Fibroblast of upper back skin (primary cell): ENCODE measurements around the gene CMSS1.

ENCODE experiments used
- DNase-seq: peaks from one replicate; pipeline ENCODE4 v3.0.0-alpha.2; 2013

Gene CMSS1

GRCh38 chr3:100069472-100069871 is 251.8 kb downstream of the CMSS1 start:
- DNase-seq, result no peak

GRCh38 chr3:100072326-100073048 is 254.8 kb downstream of the CMSS1 start:
- DNase-seq, result no peak

- no peak for DNase-seq
These were observed 255.5 kb downstream of the CMSS1 start for GRCh38 chr3:100073049-100073713.

GRCh38 chr3:100073714-100074307 is 256.1 kb downstream of the CMSS1 start:
- peak; percentile 87 for DNase-seq

GRCh38 chr3:100075196-100075595 is 257.5 kb downstream of the CMSS1 start:
- DNase-seq, result no peak

GRCh38 chr3:100075851-100076730 is 258.4 kb downstream of the CMSS1 start:
- no peak for DNase-seq

GRCh38 chr3:100076731-100077529 is 259.3 kb downstream of the CMSS1 start:
- DNase-seq, result no peak

- DNase-seq, result no peak
These were observed 261.7 kb downstream of the CMSS1 start for GRCh38 chr3:100079328-100079727.

- DNase-seq, result peak; percentile 60
These were observed 262.9 kb downstream of the CMSS1 start for GRCh38 chr3:100080573-100080972.

GRCh38 chr3:100081311-100081710 is 263.6 kb downstream of the CMSS1 start:
- no peak for DNase-seq

GRCh38 chr3:100081986-100082692 is 264.5 kb downstream of the CMSS1 start:
- DNase-seq, result no peak

- peak; percentile 63 for DNase-seq
These were observed 265.1 kb downstream of the CMSS1 start for GRCh38 chr3:100082714-100083113.

- no peak for DNase-seq
These were observed 265.5 kb downstream of the CMSS1 start for GRCh38 chr3:100083209-100083608.

- no peak for DNase-seq
These were observed 266.6 kb downstream of the CMSS1 start for GRCh38 chr3:100084100-100084806.

GRCh38 chr3:100086401-100086800 is 268.7 kb downstream of the CMSS1 start:
- DNase-seq, result no peak

- peak; percentile 55 for DNase-seq
These were observed 269.5 kb downstream of the CMSS1 start for GRCh38 chr3:100087198-100087597.

- no peak for DNase-seq
These were observed 271.2 kb downstream of the CMSS1 start for GRCh38 chr3:100088735-100089368.

GRCh38 chr3:100089812-100090668 is 272.4 kb downstream of the CMSS1 start:
- DNase-seq, result peak; percentile 75

- no peak for DNase-seq
These were observed 273.0 kb downstream of the CMSS1 start for GRCh38 chr3:100090669-100091005.

- no peak for DNase-seq
These were observed 276.2 kb downstream of the CMSS1 start for GRCh38 chr3:100093831-100094230.
